GM12892 (cell line): ENCODE data around the gene TXNDC17.

Experiments
- POLR2A ChIP-seq: IDR thresholded peaks from 2 replicates; pipeline ENCODE4 v1.6.1; 2011; ENCODE audit warnings: low read depth, low read length, control low read depth
- POLR2AphosphoS5 ChIP-seq: IDR thresholded peaks from 2 replicates; pipeline ENCODE4 v1.6.1; 2011; ENCODE audit warnings: low read depth, low read length, control low read depth
- TAF1 ChIP-seq: IDR thresholded peaks from 2 replicates; pipeline ENCODE4 v1.6.1; 2011; ENCODE audit warnings: low read depth, mild to moderate bottlenecking, control low read depth, low read length, borderline replicate concordance

- TF ChIP-seq POLR2A, result no peak
- TF ChIP-seq POLR2AphosphoS5, result no peak
- TF ChIP-seq TAF1, result no peak
These were observed 48.7 kb upstream of the TXNDC17 start for GRCh38 chr17:6592173-6592572.
